A673 (cell line): Measurements from ENCODE around the gene JCHAIN. TPM values are rescaled to one million over a fixed set of nuclear protein-coding genes. Genes with fewer than 3 reads are reported as not detected.
A peak's percentile ranks its signal among the peaks of the same experiment; 100 is the strongest.

ENCODE experiments used
- BruUV-seq: library from RNA; stranded (reverse); fragments of 400-500 nt; replicated peaks from 2 replicates; lab custom pipeline; 2021; lab: Mats Ljungman, UMichigan
- CTCF ChIA-PET: fragments of 300-600 bp; sonication (Branson Sonifier 250); formaldehyde crosslinking; loops from one replicate; lab custom pipeline; 2022; ENCODE audit warnings: antibody characterized with exemption; lab: Charles Lee
- POLR2A ChIA-PET: fragments of 300-600 bp; sonication (Branson Sonifier 250); formaldehyde crosslinking; loops from one replicate; lab custom pipeline; 2022; ENCODE audit warnings: antibody characterized with exemption; ENCODE audit not compliant: low non-redundant PET; lab: Charles Lee
- DNase-seq: peaks from one replicate; pipeline ENCODE4 v3.0.0-alpha.2; 2015; ENCODE audit warnings: low spot score
- H3K27ac ChIP-seq: fragments of 200-600 bp; sonication (generic); 2 replicates; pipeline ENCODE4 v1.5.1; 2016; ENCODE audit warnings: mixed run types, low read depth, mild to moderate bottlenecking, mixed read lengths, antibody characterized with exemption, low read length; ENCODE audit not compliant: poor library complexity, severe bottlenecking
- H3K27me3 ChIP-seq: fragments of 200-600 bp; sonication (generic); replicated peaks from 2 replicates; pipeline ENCODE4 v1.6.1; 2017; ENCODE audit warnings: mixed run types, low read depth, mild to moderate bottlenecking, mixed read lengths, antibody characterized with exemption, low read length; ENCODE audit not compliant: insufficient read depth, poor library complexity
- H3K36me3 ChIP-seq: fragments of 200-600 bp; sonication (generic); 2 replicates; pipeline ENCODE4 v1.6.1; 2016; ENCODE audit warnings: mixed run types, mild to moderate bottlenecking, mixed read lengths, antibody characterized with exemption, low read length; ENCODE audit not compliant: insufficient read depth, poor library complexity, severe bottlenecking
- H3K4me1 ChIP-seq: fragments of 200-600 bp; sonication (generic); 2 replicates; pipeline ENCODE4 v1.6.1; 2017; ENCODE audit warnings: mixed run types, mild to moderate bottlenecking, mixed read lengths, antibody characterized with exemption, low read length; ENCODE audit not compliant: insufficient read depth, poor library complexity, severe bottlenecking
- H3K4me3 ChIP-seq: fragments of 200-600 bp; sonication (generic); 2 replicates; pipeline ENCODE4 v1.5.1; 2016; ENCODE audit warnings: low read depth, mixed run types, mild to moderate bottlenecking, mixed read lengths, low read length; ENCODE audit not compliant: poor library complexity, severe bottlenecking
- H3K9me3 ChIP-seq: fragments of 200-600 bp; sonication (generic); 2 replicates; pipeline ENCODE4 v1.6.1; 2016; ENCODE audit warnings: mixed run types, low read depth, mild to moderate bottlenecking, mixed read lengths, antibody characterized with exemption, low read length; ENCODE audit not compliant: poor library complexity, severe bottlenecking
- CTCF ChIP-seq: fragments of 300-800, 200-600 bp; sonication (generic); conservative IDR thresholded peaks from 2 replicates; pipeline ENCODE4 v1.5.1; 2017; ENCODE audit warnings: low read depth, mild to moderate bottlenecking, antibody characterized with exemption, low read length, moderate library complexity, mixed read lengths
- EZH2 ChIP-seq: fragments of 200-600 bp; sonication (generic); IDR thresholded peaks from 2 replicates; pipeline ENCODE4 v1.6.1; 2017; ENCODE audit warnings: borderline replicate concordance, low read depth, mild to moderate bottlenecking, mixed read lengths, antibody characterized with exemption, low read length; ENCODE audit not compliant: poor library complexity, severe bottlenecking
- intact Hi-C: fragments of 100-400 bp; cut with micrococcal nuclease; formaldehyde crosslinking; loops from one replicate; pipeline ENCODE4 v1.10.0; 2022; ENCODE audit not compliant: unreplicated experiment
- total RNA-seq: library from RNA; stranded (reverse); gene quantifications from 2 replicates; pipeline ENCODE4 v1.2.3, GENCODE V29; 2021

The JCHAIN gene
- total RNA-seq, 1 experiment from 2014 or later, result not detected

GRCh38 chr4:70711599-70711998, 45.3 kb upstream of the JCHAIN start:
- CTCF ChIA-PET, result no interaction called here
- Histone ChIP-seq H3K4me3 (no peak overlapping the region), H3K9me3 (no peaks in the 10 kb centered on the region), H3K4me1 (no peaks in the 10 kb centered on the region), H3K27ac (no peak overlapping the region), H3K27me3 (no peaks in the 10 kb centered on the region), H3K36me3 (no peaks in the 10 kb centered on the region)
- no peak for DNase-seq
- BruUV-seq, result no TSS peak
- intact Hi-C loops, result no loop called here
- POLR2A ChIA-PET, result interaction anchor here (0.5 kb wide), 1 partner anchor 166 kb away, joined by 3 read pairs; no protein-coding TSS in a partner anchor
- no peak for TF ChIP-seq CTCF
- no peak for TF ChIP-seq EZH2

- no peak for TF ChIP-seq CTCF
- TF ChIP-seq EZH2, result no peak
- no peak for DNase-seq
- no peak overlapping the region for H3K4me3 ChIP-seq
- H3K27me3 ChIP-seq, result no peaks in the 10 kb centered on the region
- intact Hi-C loops, result loop anchor here (10.0 kb wide), 1 partner anchor 125 kb away; the partner anchor contains the start of gene GRSF1
- BruUV-seq, result no TSS peak
- no peaks in the 10 kb centered on the region for H3K36me3 ChIP-seq
- ChIA-PET POLR2A (no interaction called here), CTCF (no interaction called here)
- no peak overlapping the region for H3K27ac ChIP-seq
- H3K4me1 ChIP-seq, result no peaks in the 10 kb centered on the region
- no peaks in the 10 kb centered on the region for H3K9me3 ChIP-seq
Measured at GRCh38 chr4:70709611-70710205, 43.4 kb upstream of the JCHAIN start.

GRCh38 chr4:70706516-70706915, 40.2 kb upstream of the JCHAIN start:
- H3K4me1 ChIP-seq, result no peaks in the 10 kb centered on the region
- ChIA-PET POLR2A (no interaction called here), CTCF (no interaction called here)
- H3K4me3 ChIP-seq, result peak overlapping the region; percentile 68
- no peak for TF ChIP-seq EZH2
- TF ChIP-seq CTCF, result no peak
- no peak overlapping the region for H3K27ac ChIP-seq
- DNase-seq, result no peak
- BruUV-seq, result no TSS peak
- H3K36me3 ChIP-seq, result no peaks in the 10 kb centered on the region
- no peaks in the 10 kb centered on the region for H3K9me3 ChIP-seq
- intact Hi-C loops, result loop anchor here (10.0 kb wide), 1 partner anchor 128 kb away; the partner anchor contains the start of gene GRSF1
- H3K27me3 ChIP-seq, result no peaks in the 10 kb centered on the region
